GM19372 (cell line): ENCODE data around the gene DERA.
"Not testable (repeated sequence)": the region's sequence is repeated elsewhere in the genome, so short reads cannot be mapped to it uniquely, and the experiment has no call there.

ENCODE experiments used
- ATAC-seq: cut with Tn5 transposase; IDR thresholded peaks from one replicate; pipeline ENCODE4 v1.9.1; 2021; ENCODE audit warnings: mild to moderate bottlenecking, low read depth, moderate library complexity; ENCODE audit not compliant: unreplicated experiment

DERA gene

DNA sequence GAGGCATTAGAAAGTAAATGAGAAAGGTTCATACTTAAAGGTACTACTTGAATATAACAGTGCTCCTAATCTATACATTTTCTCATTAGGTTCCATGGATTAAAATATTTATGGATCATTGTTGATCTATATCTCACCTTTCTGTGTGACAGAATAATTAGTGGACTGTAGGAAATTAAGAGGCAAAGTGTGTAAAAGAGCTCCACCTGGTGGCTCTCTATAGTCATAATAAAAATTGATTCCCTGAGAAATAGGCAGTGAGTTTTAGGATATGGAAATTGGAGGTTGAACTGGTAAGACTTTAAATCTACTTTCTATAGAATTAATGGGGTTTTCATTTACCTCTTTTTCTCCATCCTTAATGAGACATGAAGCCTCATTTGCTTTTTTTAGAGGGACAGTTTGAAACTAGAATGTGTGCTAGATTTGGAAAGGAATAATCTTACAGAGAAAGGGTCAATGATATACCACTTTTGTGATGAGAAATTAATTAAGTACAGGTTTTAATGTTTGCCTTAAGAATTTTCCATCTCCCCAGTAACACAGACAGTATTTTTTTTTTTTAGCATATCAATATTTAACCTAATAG is 11.8 kb upstream of the DERA start:
- ATAC-seq, result peak; percentile 63

DNA sequence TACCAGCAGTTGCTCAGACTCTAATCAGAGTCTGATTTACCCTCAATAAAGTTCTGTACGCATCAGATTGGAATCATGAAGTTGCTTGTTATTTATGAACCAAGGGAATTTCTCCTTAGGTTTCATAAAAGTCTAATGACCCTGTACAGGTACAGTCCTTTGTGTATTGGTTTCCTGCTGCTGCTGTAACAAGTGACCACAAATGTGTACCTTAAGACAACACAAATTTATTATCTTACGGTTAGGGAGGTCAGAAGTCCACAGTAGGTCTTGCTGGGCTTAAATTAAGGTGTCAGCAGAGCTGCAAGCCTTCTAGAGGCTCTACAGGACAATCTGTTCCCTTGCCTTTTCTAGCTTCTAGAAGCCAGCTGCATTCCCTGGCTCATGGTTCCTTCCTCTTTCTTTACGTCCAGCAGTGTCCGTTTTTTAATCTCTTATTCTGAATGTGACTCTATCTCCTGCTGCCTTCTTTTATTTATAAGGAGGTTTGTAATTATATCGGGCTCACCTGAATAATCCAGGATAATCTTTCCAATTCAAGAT is 6.7 kb upstream of the DERA start:
- ATAC-seq, result no peak

DNA sequence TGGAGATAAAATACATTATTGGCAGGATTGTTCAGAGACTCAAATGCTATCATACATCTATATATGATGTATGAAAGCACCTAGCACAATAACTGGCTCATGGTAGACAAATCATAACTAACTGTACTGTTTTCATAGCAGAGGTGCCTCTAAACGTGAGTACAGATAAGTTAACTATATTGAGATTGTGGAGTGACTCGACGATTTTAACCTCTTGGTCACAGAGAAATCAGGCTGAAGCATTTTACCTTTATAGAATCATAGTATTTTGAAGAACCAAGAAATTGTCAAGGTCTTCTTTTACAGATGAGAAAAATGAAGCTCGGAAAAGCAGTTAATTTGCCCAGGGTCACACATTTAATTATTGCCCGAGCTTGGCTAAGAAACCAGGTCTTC is 666 bp upstream of the DERA start:
- ATAC-seq, result no peak

DNA sequence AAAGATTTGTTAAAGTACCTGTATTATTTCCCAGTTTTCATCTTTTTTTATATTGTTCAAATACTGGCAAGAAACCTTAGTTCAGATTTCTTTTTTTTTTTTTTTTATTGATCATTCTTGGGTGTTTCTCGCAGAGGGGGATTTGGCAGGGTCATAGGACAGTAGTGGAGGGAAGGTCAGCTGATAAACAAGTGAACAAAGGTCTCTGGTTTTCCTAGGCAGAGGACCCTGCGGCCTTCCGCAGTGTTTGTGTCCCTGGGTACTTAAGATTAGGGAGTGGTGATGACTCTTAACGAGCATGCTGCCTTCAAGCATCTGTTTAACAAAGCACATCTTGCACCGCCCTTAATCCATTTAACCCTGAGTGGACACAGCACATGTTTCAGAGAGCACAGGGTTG is 799 bp downstream of the DERA start:
- not testable (repeated sequence) for ATAC-seq

DNA sequence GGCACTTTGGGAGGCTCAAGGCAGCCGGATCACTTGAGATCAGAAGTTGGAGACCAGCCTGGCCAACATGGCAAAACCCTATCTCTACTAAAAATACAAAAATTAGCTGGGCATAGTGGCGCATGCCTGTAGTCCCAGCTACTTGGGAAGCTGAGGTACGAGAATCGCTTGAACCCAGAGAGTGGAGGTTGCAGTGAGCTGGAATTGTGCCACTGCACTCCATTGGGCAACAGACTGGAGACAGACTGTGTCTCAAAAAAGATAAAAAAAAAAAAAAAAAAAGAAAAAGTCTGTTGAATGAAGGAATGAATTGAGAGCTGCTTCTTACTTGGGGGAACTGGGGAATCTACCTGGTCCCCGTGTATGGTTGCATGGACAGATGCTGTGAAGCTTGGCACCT is 3.0 kb downstream of the DERA start:
- ATAC-seq, result not testable (repeated sequence)

DNA sequence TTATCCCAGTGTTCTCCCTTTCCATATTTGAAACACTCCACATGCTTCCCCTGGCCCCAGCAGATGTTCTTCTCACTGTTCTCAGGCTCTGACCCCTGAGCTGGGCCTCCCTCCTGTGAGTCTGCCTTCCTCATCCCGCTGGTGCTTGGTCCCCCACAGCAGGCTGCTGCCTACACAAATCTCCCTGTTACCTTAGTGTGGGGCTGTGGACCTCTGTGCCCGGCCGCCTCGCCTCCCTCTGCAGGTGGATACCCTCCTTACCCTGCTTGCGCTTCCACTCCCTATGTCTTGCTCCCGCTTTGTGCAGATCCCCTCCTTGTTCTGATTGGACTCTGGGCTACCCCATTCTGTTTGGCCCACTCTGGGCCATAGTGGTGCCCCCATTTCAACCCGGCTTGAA is 6.9 kb downstream of the DERA start:
- no peak for ATAC-seq

DNA sequence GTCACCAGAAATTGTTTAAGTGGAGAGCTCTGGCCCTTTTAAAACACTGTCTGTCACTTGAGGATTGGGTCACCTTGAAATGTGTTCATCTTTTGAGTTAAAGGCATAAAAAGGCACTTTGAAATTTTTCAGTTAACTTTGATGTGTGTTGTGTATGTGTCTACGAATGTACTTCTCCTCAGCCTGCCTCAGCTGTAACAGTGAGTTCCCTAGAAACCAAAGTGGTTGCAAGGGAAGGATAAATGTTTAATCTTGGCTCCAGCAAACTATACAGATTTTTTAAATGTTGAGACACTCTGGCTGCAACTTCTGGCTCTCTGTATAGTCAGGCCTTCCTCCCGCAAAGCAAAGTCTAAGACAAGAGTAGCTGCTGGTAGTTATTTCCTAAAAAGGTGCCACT is 8.3 kb downstream of the DERA start:
- ATAC-seq, result no peak

DNA sequence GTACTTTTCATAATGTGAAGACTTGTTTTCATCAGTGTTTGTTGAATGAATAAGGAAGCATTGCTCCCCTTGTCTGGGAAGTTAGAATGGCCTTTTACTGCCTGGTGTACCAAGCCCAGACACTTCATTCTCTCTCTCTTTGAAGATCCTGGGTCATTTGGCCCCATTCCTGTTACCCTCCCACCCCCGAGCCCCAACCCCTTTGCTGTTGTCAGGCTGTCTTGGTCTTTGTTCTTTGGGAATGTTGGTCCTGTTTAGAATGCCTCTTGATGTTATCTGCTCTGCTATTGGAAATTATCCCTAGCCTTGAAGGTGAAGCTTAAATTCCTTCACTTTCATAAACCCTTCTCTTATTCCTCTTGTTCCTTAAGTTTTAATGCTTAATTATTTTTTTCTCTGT is 13.8 kb downstream of the DERA start:
- no peak for ATAC-seq

DNA sequence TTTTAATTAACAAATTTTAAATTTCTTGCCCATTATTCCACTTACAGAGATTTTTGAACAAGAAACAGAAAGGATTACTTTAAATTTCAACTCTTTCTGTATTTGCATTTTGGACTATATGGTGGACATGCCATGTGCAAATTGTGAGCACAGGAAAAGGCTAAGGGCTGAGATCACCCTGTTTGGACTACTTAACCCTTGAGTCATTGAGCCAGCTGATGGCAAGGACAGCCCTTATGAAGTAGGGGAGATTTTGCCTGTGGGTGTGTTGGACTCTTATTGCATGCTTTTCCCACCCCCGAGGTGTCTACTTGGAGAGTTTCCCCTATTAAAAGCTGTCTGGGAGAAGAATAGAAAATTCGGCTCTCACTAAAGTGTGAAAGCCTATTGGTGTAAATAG is 17.2 kb downstream of the DERA start:
- no peak for ATAC-seq

DNA sequence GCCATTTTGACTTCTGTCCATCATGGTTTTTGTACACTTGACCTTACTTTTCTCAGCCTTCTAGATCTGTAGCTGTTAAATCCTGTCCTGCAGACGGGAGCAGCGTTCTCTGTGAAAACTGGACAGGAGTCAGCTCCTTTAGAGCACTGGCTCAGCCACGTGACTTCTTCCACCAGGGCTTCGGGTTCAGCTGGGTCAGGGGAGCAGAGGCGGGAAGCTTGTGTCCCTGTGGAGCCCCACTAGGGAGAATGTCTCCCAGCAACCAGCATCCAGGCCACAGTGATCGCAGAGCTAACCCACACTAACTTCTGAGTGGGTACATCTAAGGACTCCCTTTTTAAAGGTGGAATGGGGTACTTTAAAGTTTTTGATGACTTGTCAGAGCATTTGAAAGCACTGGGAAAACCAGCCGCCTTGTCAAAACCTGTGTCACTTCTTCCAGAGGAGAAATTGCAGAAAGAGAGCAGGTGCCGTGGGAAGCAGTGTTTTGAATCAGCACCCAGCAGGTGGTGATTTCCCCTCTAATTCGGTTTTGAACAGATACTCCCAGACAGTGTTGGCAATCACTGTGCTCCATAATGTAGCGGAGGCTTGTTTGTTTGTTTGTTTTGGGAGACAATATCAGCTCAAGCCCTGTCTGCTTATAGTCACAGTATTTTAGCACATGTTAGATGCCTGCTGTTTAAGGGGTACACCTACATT is 17.9 kb downstream of the DERA start:
- ATAC-seq, result no peak

DNA sequence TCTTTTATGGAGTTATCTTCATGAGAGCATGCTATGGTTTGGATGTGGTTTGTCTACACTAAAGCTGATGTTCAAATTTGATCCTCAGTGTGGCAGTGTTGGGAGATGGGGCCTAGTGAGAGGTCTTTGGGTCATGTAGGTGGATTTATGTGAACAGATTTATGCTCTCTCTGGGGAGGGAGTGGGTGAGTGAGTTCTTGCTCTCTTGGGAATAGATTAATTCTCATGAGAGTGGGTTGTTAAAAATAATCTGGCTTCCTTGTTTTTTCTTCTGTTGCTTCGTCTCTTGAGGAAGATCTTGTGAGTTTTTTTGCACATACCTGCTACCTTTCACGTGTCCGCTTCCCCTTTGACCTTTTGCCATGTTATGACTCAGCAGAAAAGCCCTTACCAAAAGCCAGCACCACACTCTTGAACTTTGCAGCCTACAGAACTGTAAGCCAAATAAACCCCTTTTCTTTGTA is 20.5 kb downstream of the DERA start:
- ATAC-seq, result peak; percentile 52

DNA sequence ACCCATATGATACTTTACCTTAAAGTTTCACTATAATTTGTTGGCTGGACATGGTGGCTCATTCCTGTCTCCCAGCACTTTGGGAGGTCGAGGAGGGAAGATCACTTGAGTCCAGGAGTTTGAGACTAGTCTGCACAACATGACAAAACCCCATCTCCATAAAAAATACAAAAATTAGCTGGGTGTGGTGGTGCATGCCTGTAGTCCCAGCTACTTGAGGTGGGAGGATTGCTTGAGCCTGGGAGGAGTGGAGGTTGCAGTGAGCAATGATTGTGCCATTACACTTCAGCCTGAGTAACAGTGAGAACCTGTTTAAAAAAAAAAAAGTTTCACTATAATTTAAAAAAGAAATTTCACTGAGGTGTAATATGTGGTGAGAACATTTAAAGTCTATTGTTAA is 21.2 kb downstream of the DERA start:
- ATAC-seq, result no peak

DNA sequence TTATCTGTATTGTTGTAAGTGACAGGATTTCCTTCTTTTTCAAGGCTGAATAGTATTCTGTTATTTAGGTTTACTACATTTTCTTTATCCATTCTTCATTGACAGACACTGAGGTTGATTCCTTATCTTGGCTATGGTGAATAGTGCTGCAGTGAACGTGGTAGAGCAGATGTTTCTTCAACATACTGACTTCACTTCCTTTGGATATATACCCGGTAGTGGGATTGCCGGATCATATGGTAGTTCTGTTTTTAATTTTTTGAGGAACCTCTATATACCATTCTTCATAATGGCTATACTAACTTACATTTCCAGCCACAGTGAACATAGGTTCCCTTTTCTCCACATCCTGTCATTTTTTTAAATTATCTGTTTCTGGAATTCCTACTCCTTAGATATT is 21.8 kb downstream of the DERA start:
- ATAC-seq, result no peak

DNA sequence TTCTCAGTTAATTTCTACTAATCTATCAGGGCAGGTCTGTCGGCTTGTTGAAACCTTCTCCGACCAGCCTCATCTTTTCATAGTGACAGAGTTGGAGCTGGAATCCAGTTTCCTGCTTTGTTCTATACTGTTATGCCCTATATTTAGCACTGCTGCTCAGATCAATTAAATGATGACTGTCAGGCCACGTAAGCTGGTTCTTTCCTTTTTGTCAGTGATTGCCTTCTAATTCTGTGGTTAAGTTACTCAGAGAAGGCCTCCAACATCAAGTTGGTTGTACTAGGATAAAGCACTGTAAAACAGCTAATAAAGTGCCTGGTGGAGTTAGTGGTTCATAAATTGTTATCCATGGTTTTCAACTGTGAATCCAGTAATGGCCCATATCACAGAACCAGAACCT is 22.6 kb downstream of the DERA start:
- ATAC-seq, result no peak

DNA sequence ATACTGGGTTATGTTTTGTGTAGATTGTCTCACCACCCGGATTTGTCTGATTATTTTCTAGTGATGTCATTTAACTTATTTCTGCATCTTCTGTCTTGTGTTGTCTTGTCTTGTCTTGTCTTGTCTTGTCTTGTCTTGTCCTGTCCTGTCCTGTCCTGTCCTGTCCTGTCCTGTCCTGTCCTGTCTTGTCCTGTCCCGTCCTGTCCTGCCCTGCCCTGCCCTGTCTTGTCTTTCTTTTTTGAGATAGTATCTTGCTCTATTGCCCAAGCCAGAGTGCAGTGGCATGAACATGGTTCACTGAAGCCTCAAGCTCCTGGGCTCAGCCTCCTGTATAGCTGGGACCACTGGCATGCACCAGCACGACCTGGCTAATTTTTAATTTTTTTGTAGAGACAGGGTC is 25.6 kb downstream of the DERA start:
- no peak for ATAC-seq

DNA sequence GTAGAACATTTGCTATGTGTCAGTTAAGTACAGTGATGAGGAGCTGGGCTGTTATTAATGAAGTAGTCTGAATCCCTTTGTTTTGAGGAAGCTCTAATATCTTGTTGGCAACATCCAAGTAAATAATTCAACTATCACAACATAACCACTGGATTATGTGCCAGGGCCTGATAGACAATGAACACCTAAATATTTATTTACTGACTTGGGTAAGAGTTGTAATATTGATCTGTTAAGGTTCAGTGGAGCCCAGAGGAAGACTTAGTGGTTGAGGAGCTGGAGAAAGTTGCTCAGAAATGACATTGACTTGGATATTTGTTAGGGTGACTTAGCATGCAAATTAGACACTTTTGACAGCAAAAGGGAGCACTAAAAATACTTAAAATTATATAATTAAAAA is 26.8 kb downstream of the DERA start:
- ATAC-seq, result no peak

DNA sequence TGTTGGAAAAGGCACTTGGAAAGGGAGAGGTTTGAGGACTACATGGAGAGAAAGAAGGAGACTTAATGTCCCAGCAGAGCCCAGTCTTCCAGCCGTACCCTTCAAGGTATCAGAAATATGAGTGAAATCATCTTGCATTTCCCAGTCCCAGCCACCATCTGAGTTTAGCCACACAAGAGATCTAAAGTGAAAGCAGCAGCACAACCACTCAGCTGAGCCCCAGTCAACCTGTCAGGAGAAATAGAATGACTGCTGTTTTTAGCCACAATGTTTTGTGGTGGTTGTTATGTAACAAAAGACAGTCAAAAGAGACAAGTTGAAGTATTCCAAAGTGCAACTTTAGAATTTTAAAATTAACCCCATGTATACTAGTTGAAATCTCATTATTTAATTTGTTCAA is 28.0 kb downstream of the DERA start:
- ATAC-seq, result no peak

DNA sequence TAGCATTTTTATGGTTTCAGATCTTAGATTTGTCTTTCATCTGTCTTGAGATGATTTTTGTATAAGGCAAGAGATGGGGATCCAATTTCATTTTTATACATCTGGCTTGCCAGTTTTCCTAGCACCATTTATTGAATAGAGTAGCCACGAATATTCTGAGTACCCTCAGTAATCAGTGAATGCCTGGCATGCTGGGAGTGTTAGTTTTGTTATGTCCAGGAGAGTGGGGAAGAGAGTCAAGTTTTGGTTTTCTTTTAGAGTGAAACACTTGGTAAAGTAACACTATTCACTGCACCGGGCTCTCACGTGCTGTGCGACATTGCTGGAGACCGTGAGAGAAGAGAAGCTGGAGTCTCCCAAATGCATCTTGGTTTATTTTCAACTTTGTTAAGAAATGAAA is 31.3 kb downstream of the DERA start:
- ATAC-seq, result no peak

DNA sequence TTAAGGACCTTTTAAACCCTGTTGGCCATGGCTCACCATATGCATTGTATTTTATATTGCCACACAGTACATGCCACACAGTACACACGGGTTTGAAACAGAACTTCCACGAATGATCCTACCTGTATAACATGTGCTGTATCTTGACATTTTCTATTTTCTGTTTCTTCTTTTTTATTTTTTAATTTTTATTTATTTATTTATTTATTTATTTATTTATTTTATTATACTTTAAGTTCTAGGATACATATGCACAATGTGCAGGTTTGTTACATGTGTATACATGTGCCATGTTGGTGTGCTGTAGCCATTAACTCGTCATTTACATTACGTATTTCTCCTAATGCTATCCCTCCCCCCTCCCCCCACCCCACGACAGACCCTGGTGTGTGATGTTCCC is 32.4 kb downstream of the DERA start:
- ATAC-seq, result not testable (repeated sequence)

DNA sequence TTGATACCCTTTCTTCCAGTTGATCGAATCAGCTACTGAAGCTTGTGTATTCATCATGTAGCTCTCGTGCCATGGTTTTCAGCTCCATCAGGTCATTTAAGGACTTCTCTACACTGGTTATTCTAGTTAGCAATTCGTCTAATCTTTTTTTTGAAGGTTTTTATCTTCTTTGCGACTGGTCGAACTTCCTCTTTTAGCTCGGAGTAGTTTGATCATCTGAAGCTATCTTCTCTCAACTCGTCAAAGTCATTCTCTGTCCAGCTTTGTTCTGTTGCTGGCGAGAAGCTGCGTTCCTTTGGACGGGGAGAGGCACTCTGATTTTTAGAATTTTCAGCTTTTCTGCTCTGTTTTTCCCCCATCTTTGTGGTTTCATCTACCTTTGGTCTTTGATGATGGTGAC is 37.3 kb downstream of the DERA start:
- not testable (repeated sequence) for ATAC-seq

DNA sequence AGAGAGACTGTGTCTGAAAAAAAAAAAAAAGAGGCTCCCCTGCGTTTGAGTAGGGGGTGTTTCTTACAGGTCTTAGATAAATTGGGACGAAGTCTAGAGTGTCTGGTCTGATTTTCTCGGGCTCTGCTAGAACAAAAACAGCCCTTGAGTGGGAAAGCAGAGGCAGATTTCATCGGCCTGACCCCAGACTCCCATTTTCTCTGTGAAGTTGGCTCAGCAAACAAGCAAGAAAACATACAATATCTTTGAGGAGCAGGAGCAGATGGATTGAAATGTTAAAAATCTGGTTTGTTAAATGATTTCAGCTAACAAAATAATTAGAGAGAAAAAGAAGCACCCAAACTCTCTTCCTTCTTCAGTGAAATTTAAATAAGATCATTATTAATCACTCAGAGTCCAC is 44.1 kb downstream of the DERA start:
- no peak for ATAC-seq

DNA sequence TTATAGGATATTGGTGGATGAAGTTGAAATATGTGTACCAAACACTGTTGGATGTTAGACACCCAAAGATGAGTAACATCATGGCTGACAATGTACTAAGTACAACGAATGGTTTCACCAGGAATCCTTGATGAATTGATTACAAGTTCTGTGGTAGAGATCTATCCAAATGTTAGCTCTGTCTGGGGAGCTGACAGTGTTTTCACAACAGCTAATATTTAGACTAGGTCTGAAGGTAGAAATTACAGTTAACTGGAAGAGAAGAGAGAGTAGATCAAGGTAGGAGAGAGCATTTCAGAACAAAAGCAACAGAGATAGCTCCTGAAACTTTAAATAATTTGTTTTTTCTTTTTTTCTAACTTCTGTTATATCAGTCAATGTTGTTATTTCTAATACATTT is 44.9 kb downstream of the DERA start:
- no peak for ATAC-seq
